ENCODE results near the gene PTCHD4.
"Not testable (repeated sequence)": the region's sequence is repeated elsewhere in the genome, so short reads cannot be mapped to it uniquely, and the experiment has no call there.

PTCHD4 gene

DNA sequence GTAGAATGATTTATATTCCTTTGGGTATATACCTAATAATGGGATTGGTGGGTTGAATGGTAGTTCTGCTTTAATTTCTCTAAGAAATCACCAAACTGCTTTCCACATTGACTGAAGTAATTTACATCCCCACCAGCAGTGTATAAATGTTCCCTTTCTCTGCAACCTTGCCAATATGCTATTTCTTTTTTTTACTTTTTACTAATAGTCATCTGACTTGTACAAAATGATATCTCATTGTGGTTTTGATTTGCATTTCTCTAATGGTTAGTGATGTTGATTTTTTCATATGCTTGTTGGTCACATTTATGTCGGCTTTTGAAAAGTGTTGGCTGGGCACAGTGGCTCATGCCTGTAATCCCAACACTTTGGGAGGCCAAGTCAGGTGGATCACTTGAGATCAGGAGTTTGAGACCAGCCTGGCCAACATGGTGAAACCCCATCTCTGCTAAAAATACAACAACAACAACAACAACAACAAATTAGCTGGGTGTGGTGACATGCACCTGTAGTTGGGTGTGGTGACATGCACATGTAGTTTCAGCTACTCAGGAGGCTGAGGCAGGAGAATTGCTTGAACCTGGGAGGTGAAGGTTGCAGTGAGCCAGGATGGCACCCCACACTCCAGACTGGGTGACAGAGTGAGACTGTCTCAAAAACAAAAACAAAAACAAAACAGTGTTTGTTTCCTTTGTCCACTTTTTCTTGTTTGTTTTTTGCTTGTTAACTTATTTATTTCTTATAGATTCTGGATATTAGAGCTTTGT is 11.2 kb upstream of the PTCHD4 start:
- H3K27ac ChIP-seq (ENCODE audit: low read length); H3K36me3 ChIP-seq (ENCODE audit: control insufficient read depth in 1 of 2, insufficient read depth in 2 of 2, low read length in 2 of 2); H3K4me3 ChIP-seq (ENCODE audit: low read depth in 1 of 2, low read length in 2 of 2); H3K9me3 ChIP-seq (ENCODE audit: control insufficient read depth in 1 of 2, low read length in 2 of 2); H3K27me3 ChIP-seq (ENCODE audit: low read depth, low read length); H3K4me1 ChIP-seq (ENCODE audit: control insufficient read depth in 1 of 2, insufficient read depth in 2 of 2, low read length in 2 of 2): not testable (repeated sequence)

DNA sequence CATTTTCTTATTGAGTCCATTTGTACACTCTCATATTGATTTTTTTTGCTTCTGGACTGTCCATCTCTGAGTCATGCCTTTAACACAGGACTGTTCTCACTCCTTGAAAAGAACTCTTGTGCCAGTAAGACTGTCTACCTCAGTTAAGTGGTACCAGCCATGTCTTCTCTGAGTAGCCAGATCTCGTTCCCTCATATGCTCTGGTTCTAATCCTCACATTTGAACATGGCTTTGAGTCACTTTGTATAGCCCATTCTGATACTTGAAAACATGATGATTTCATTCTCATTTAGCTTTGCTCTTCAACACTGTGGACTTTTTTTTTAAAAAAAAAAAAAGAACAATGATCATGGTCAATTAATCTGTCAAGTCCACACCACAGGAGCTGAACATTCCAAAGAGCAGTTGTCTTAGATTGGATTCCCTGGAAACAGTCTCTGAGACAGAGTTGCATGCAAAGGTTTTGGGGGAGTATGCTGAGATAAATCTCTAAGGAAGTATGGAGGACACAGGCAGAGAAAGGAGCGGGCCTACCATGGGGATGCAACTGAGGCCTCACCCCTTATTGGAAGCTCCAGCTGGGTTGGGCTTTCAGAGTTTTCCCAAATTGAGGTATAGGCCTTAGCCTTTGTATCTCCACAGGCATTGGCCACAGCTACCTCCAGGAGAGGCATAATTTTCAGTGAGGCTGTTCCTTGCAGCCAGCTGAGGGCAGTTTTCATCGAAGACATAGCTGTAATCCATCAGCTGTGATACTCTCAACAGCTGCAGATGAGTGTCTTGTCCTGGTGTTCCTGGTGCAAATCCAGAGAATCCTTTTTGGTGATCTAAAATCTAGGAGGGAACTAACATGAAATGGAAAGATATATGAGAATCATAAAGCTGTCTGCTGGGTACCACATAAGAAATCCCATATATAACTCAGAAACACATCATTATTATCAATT is 6.0 kb upstream of the PTCHD4 start:
- H3K27me3 ChIP-seq (ENCODE audit: low read depth, low read length) = no peaks in the 10 kb centered on the region
- no peaks in the 10 kb centered on the region for H3K36me3 ChIP-seq (ENCODE audit: control insufficient read depth in 1 of 2, insufficient read depth in 2 of 2, low read length in 2 of 2)
- H3K9me3 ChIP-seq (ENCODE audit: control insufficient read depth in 1 of 2, low read length in 2 of 2) = no peaks in the 10 kb centered on the region
- H3K27ac ChIP-seq (ENCODE audit: low read length) = no peak overlapping the region
- no peaks in the 10 kb centered on the region for H3K4me1 ChIP-seq (ENCODE audit: control insufficient read depth in 1 of 2, insufficient read depth in 2 of 2, low read length in 2 of 2)
- H3K4me3 ChIP-seq (ENCODE audit: low read depth in 1 of 2, low read length in 2 of 2) = no peak overlapping the region

DNA sequence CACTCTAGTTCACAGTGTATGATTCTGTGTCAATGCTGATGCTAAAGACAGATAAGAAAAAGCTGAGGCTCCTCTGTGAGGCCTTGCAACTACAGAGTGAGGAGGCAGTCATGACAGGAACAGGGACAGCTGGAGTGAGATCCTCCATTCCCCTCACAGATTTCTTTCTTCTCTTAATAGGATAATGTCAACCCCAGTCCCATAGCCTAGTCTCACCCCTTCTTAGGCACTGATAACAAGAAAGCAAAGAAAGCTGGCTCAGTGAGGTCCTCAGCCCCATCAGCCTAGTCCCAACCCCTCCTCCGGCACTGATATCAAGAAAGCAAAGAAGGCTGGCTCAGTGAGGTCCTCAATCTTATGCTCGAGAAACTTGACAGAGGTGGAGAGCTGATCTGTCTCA is 2.1 kb upstream of the PTCHD4 start:
- Histone ChIP-seq H3K36me3 (ENCODE audit: control insufficient read depth in 1 of 2, insufficient read depth in 2 of 2, low read length in 2 of 2) (no peaks in the 10 kb centered on the region), H3K4me3 (ENCODE audit: low read depth in 1 of 2, low read length in 2 of 2) (no peak overlapping the region), H3K27ac (ENCODE audit: low read length) (no peak overlapping the region), H3K9me3 (ENCODE audit: control insufficient read depth in 1 of 2, low read length in 2 of 2) (no peaks in the 10 kb centered on the region), H3K27me3 (ENCODE audit: low read depth, low read length) (no peaks in the 10 kb centered on the region), H3K4me1 (ENCODE audit: control insufficient read depth in 1 of 2, insufficient read depth in 2 of 2, low read length in 2 of 2) (no peaks in the 10 kb centered on the region)

DNA sequence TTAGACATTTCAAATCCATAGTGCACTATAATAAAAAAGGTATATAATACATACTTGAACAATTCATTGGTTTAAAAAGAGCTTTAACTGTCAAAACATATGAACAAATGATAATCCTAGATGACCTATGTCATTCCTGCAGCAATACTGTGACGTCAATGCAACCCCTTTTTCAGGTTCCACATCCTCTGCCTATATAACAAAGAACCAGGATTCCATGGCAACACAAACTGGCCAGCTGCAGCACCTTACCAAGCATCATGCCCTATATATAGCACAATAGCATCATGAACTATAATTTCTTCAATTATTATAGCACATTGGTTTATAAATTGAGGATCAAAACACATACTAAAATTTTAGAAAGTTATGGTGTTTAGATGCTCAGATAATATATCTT is 578 bp upstream of the PTCHD4 start:
- Histone ChIP-seq H3K4me3 (ENCODE audit: low read depth in 1 of 2, low read length in 2 of 2) (no peak overlapping the region), H3K27me3 (ENCODE audit: low read depth, low read length) (no peaks in the 10 kb centered on the region), H3K9me3 (ENCODE audit: control insufficient read depth in 1 of 2, low read length in 2 of 2) (no peaks in the 10 kb centered on the region), H3K27ac (ENCODE audit: low read length) (no peak overlapping the region), H3K4me1 (ENCODE audit: control insufficient read depth in 1 of 2, insufficient read depth in 2 of 2, low read length in 2 of 2) (no peaks in the 10 kb centered on the region), H3K36me3 (ENCODE audit: control insufficient read depth in 1 of 2, insufficient read depth in 2 of 2, low read length in 2 of 2) (no peaks in the 10 kb centered on the region)

DNA sequence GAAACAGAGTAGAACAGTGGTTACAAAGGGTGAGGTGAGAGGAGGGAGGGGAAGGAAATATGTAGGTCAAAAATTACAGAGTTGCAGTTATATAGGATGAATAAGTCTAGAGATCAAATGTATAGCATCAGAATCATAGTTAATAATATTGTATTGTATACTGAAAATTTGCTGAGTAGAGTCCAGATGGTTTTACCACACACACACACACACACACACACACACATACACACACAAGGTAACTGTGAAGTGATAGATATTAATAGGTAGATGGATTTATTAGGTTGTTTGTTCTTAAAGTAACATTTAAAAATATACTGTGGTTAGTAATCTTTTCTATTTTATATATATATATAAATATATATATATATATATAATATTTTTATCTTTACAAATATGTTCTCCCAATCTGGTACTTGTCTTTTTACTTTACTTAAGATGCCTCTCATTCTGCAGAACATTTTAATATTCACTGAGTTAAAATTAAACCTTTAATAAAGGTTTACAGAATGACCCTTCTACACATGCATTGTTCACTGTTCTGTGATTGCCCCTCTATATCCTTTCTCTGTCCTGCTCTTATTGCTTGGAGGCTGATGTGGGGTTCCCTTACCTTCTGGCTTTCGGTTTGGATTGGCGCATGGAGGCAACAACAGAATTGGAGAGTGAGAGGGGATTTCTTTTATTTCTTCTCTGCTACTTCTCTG is 408 bp downstream of the PTCHD4 start:
- Histone ChIP-seq H3K27ac (ENCODE audit: low read length) (peak overlapping the region; percentile 56), H3K9me3 (ENCODE audit: control insufficient read depth in 1 of 2, low read length in 2 of 2) (peaks cover 0 to 2% of the 10 kb centered on the region in 2 donors), H3K27me3 (ENCODE audit: low read depth, low read length) (no peaks in the 10 kb centered on the region), H3K36me3 (ENCODE audit: control insufficient read depth in 1 of 2, insufficient read depth in 2 of 2, low read length in 2 of 2) (no peaks in the 10 kb centered on the region), H3K4me1 (ENCODE audit: control insufficient read depth in 1 of 2, insufficient read depth in 2 of 2, low read length in 2 of 2) (no peaks in the 10 kb centered on the region), H3K4me3 (ENCODE audit: low read depth in 1 of 2, low read length in 2 of 2) (peak overlapping the region; percentile 45 to 55)

DNA sequence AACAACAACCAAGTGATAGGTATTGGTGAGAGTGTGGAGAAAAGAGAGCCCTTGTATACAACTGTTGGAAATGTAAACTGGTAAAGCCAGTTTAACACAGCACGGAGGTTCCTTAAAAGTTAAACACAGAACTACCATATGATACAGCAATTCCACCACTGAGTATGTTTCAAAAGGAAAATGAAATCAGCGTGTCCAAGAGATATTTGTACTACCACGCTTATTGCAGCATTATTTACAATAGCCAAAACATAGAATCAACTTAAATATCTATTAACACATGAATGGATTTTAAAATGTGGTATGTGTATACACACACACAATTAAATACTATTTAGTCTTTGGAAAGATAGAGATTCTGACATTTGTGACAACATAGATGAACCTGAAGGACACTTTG is 1.1 kb downstream of the PTCHD4 start:
- peaks cover 0 to 2% of the 10 kb centered on the region in 2 donors for H3K9me3 ChIP-seq (ENCODE audit: control insufficient read depth in 1 of 2, low read length in 2 of 2)
- peak overlapping the region in 1 of 2 donors; percentile 34 for H3K4me3 ChIP-seq (ENCODE audit: low read depth in 1 of 2, low read length in 2 of 2)
- no peak overlapping the region for H3K27ac ChIP-seq (ENCODE audit: low read length)

DNA sequence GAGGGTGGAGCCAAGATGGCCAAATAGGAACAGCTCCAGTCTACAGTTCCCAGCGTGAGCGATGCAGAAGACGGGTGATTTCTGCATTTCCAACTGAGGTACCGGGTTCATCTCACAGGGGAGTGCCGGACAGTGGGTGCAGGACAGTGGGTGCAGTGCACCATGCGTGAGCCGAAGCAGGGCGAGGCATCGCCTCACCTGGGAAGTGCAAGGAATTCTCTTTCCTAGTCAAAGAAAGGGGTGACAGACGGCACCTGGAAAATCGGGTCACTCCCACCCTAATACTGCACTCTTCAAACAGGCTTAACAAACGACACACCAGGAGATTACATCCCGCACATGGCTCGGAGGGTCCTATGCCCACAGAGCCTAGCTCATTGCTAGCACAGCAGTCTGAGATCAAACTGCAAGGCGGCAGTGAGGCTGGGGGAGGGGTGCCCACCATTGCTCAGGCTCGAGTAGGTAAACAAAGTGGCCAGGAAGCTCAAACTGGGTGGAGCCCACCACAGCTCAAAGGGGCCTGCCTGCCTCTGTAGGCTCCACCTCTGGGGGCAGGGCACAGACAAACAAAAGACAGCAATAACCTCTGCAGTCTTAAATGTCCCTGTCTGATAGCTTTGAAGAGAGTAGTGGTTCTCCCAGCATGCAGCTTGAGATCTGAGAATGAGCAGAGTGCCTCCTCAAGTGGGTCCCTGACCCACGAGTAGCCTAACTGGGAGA is 8.4 kb downstream of the PTCHD4 start:
- not testable (repeated sequence) for H3K9me3 ChIP-seq (ENCODE audit: control insufficient read depth in 1 of 2, low read length in 2 of 2); H3K36me3 ChIP-seq (ENCODE audit: control insufficient read depth in 1 of 2, insufficient read depth in 2 of 2, low read length in 2 of 2); H3K27ac ChIP-seq (ENCODE audit: low read length); H3K4me3 ChIP-seq (ENCODE audit: low read depth in 1 of 2, low read length in 2 of 2); H3K27me3 ChIP-seq (ENCODE audit: low read depth, low read length); H3K4me1 ChIP-seq (ENCODE audit: control insufficient read depth in 1 of 2, insufficient read depth in 2 of 2, low read length in 2 of 2)

More for the DNA sequence above, 1.1 kb downstream of the PTCHD4 start:
- Histone ChIP-seq H3K36me3 (ENCODE audit: control insufficient read depth in 1 of 2, insufficient read depth in 2 of 2, low read length in 2 of 2) (no peaks in the 10 kb centered on the region), H3K27me3 (ENCODE audit: low read depth, low read length) (no peaks in the 10 kb centered on the region), H3K4me1 (ENCODE audit: control insufficient read depth in 1 of 2, insufficient read depth in 2 of 2, low read length in 2 of 2) (no peaks in the 10 kb centered on the region)

DNA sequence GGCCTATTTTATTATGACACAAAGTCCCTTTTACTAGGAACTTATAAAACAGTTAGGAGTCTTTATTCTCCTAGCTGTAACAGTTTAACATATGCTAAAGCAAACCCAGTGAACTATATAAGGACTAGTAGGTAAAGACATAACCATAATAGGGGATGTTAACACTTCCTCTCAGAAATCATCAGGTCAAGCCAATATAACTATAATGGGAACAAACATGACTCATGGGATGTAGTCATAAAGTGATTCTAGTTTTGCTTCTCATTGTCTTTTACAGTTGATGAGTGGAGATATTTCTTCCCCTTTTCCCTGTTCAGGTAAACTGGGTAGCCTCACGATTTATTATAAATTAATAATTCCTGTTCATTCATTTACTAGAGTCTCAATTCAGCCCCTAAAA is 9.7 kb downstream of the PTCHD4 start:
- Histone ChIP-seq H3K4me1 (ENCODE audit: control insufficient read depth in 1 of 2, insufficient read depth in 2 of 2, low read length in 2 of 2) (peaks cover 0 to 5% of the 10 kb centered on the region in 2 donors), H3K36me3 (ENCODE audit: control insufficient read depth in 1 of 2, insufficient read depth in 2 of 2, low read length in 2 of 2) (no peaks in the 10 kb centered on the region), H3K27ac (ENCODE audit: low read length) (peak overlapping the region; percentile 9), H3K9me3 (ENCODE audit: control insufficient read depth in 1 of 2, low read length in 2 of 2) (peaks cover 0 to 2% of the 10 kb centered on the region in 2 donors), H3K4me3 (ENCODE audit: low read depth in 1 of 2, low read length in 2 of 2) (no peak overlapping the region), H3K27me3 (ENCODE audit: low read depth, low read length) (no peaks in the 10 kb centered on the region)

DNA sequence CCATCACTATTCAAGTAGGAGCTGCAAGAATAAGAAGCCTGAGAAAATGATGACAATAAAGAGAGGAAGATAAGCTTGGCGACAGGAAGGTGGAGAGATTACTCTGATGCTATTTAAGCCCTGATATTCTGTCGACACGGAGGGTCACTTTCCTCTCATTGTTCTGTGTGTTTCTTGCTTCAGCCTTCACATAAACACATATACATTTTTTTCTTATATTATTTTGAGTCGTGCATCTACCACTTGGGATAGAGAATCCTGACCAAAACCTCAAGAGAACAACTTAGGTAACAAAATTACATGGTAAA is 10.5 kb downstream of the PTCHD4 start:
- H3K4me1 ChIP-seq (ENCODE audit: control insufficient read depth in 1 of 2, insufficient read depth in 2 of 2, low read length in 2 of 2) = peaks cover 0 to 5% of the 10 kb centered on the region in 2 donors
- no peaks in the 10 kb centered on the region for H3K9me3 ChIP-seq (ENCODE audit: control insufficient read depth in 1 of 2, low read length in 2 of 2)
- H3K36me3 ChIP-seq (ENCODE audit: control insufficient read depth in 1 of 2, insufficient read depth in 2 of 2, low read length in 2 of 2) = no peaks in the 10 kb centered on the region
- H3K27ac ChIP-seq (ENCODE audit: low read length) = no peak overlapping the region
- no peaks in the 10 kb centered on the region for H3K27me3 ChIP-seq (ENCODE audit: low read depth, low read length)
- H3K4me3 ChIP-seq (ENCODE audit: low read depth in 1 of 2, low read length in 2 of 2) = no peak overlapping the region

DNA sequence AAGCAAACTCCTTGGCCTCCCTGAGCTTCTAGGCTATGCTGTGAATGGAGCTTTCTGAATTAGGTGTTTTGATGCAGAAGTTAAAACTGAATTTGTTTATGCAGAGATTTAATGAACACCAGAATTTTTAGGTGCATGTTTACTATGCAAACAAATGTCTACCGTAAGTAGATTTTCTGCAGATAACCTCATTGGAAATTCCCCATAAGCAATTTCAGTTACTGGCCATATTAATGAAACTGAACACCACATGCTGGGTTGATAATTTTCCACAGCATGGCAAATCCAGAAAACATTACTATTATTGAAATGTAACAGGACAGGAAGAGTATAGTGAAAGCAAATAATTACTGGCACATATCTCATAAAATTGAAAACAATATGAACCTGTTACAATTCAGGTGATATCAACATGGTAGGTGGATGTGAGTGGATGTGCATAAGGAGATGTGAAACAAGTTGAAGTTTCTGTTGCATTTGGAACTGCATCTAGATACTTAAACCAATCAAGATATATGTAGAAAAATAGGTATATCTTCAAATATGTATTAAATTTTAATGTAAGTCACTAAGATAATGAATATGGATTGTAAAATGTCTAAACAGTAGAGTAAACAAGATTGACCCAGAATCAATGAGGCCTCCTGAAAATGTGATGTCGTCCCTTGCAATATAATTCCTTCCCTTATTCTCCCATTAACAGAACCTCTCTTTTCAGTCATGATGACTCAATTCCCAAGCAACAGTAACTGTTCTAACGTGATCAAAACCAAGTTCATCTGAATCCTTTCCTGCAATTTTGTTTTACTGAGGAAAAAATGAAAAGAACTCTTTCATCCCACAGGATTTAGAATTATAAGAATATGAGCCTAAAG is 11.0 kb downstream of the PTCHD4 start:
- Histone ChIP-seq H3K4me1 (ENCODE audit: control insufficient read depth in 1 of 2, insufficient read depth in 2 of 2, low read length in 2 of 2) (peaks cover 0 to 5% of the 10 kb centered on the region in 2 donors), H3K36me3 (ENCODE audit: control insufficient read depth in 1 of 2, insufficient read depth in 2 of 2, low read length in 2 of 2) (no peaks in the 10 kb centered on the region), H3K27ac (ENCODE audit: low read length) (no peak overlapping the region), H3K27me3 (ENCODE audit: low read depth, low read length) (no peaks in the 10 kb centered on the region), H3K4me3 (ENCODE audit: low read depth in 1 of 2, low read length in 2 of 2) (no peak overlapping the region), H3K9me3 (ENCODE audit: control insufficient read depth in 1 of 2, low read length in 2 of 2) (no peaks in the 10 kb centered on the region)
